GM18951 (cell line): ENCODE measurements around the gene SINHCAF.

Source experiments
- POLR2A ChIP-seq: IDR thresholded peaks from 4 replicates; pipeline ENCODE4 v1.6.1; 2011; ENCODE audit warnings: mild to moderate bottlenecking; ENCODE audit not compliant: insufficient read length, insufficient read depth; ENCODE audit errors: extremely low read depth
- in situ Hi-C: fragments of 300-500 bp; cut with MboI; formaldehyde crosslinking; loops from one replicate; pipeline ENCODE4 v1.12.0; 2022; ENCODE audit warnings: low sequenced_read_pairs, mixed read lengths, inconsistent platforms; ENCODE audit not compliant: unreplicated experiment

Gene SINHCAF

DNA sequence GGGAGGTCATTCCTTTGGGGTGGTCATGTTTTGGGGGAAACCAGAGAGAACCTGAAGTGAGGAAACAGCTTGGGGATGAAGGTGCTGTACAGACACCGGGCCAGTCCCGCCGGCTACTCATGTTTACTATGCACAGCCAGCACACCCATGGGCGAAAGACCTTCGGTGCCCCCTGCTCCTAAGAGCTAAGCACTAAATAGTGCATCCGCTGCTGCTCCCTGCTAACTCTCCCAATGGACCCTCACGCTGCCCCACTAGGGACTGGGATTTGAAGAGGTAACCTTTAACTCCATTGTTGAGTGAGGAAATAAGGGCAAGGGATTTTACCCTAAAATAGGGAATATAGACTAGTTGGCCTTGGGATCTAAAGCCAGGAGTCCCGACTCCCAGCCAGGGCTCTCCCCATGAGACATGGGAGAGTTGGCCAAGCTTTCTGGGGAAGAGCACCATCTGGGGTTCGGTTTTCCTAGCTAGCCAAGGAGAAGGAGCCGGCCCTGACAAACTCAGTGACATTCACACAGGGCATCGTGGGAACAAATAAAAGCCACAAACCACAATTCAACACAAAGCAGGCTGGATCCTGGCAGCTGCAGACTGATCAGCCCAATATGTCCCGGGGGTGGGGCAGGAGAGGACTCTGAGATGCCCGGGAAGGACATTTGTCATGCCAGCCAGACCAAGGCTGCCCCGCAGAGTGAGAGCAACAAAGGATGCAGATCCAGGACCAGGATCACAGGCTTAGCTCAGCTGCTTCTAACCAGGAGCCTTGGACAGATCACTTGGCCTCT is 91.7 kb downstream of the SINHCAF start:
- TF ChIP-seq POLR2A: no peak
- in situ Hi-C loops: loop anchor here (10.0 to 25.0 kb wide), 2 partner anchors 122 to 379 kb away; no protein-coding TSS in a partner anchor

DNA sequence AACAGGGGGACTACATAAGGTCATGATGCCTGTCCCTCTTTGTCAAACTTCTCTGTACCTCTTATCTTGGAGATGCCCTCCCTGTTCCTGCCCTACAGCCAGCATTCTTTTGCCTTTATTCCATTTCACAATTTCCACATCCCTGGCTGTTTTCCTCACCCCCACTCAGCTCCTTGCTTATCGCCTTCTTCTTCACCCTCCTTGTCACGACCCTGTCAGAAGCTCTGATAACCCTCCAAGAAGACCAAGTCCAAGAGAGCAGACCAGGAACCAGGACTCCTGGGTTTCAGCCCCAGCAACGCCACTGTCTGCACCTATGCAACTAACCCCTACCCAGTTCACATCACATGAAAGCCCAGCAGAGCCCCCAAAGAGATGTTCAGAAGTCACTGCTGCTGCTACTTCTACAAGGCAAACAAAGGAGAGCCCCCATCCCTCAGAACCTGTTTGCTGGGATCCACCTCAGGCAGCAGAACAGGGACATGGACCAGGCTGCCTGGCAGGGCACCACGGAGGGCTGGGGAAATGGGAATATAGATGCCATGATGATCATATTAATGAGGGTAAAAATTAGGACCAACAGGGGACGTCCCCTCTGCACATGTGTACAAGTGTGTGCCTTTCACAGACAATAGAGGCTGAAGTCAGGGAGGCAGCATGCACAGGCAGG is 92.8 kb downstream of the SINHCAF start:
- in situ Hi-C loops: loop anchor here (10.0 to 25.0 kb wide), 2 partner anchors 121 to 378 kb away; no protein-coding TSS in a partner anchor
- no peak for TF ChIP-seq POLR2A

DNA sequence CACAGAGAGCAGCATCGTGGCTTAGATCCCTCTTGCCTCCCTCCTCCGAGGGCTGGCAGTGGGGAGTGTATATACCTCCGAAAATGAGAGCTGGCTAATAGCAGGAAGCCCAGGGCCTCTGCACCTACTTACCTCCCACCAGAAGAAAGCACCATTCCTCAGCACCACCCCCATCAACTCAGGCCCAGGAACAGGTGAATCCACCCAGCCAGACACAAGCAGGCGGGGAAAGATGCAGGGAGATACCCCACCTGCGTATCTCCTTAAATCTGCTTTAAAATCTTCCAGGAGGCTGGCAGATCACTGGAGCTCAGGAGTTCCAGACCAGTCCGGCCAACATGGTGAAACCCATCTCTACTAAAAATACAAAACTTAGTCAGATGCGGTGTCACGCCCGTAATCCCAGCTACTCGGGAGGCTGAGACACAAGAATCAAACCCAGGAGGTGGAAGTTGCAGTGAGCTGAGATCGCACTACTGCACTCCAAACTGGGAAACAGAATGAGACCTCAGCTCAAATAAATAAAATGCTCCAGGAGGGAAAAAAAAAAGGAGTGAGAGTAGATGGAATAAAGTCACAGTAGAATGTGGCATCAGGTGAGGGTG is 93.5 kb downstream of the SINHCAF start:
- no peak for TF ChIP-seq POLR2A
- in situ Hi-C loops: loop anchor here (10.0 to 25.0 kb wide), 2 partner anchors 120 to 378 kb away; no protein-coding TSS in a partner anchor

DNA sequence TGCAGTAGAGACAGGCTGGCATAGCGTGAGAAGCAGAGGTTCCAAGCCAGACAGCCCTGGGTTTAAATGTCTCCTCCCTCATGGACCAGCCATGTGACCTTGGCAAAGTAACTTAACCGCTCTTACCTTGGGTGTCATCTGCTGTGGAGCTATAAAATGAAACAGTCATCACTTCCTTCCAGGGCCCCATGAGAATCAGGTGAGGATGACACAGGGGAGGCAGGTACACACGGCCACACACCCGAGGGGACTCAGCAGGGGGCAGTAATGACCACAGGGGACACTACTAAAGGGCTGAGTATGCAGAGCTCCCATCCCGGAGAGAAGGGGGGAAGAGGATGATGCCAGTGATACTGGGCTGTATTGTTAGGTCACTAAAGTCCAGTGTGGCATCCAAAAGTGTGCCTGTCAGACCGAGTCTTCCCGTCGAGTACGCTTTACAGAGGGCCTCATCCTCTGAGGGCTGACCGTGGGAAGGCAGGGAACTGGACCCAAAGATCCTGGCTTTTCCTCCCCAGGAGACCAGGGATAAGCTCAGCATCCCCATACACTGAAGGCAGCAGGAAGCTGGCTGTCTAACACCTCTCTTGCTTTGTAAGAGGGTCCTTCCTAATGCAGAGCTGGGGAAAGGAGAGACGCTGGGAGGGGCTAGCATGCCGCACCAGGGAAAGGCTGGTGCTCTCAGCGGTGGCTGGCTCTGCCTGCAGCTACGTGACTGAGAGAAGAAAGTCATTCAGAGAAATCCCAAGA is 94.2 kb downstream of the SINHCAF start:
- no peak for TF ChIP-seq POLR2A
- in situ Hi-C loops: loop anchor here (10.0 to 25.0 kb wide), 2 partner anchors 119 to 377 kb away; no protein-coding TSS in a partner anchor
